Progenitor cell of endocrine pancreas (in vitro differentiated cells): ENCODE results near the gene MYH3. TPM values are rescaled to one million over a fixed set of nuclear protein-coding genes. Genes with fewer than 3 reads are reported as not detected.
A peak's percentile ranks its signal among the peaks of the same experiment; 100 is the strongest.

Experiments used
- DNase-seq: peaks from one replicate; pipeline ENCODE4 v3.0.0; 2021; ENCODE audit warnings: low spot score; ENCODE audit not compliant: unreplicated experiment
- H3K27ac Mint-ChIP-seq: 2 replicates; pipeline ENCODE4 v1.8.0; 2021; ENCODE audit warnings: mild to moderate bottlenecking, moderate library complexity, mixed read lengths
- H3K27me3 Mint-ChIP-seq: 2 replicates; pipeline ENCODE4 v1.8.0; 2021; ENCODE audit warnings: mixed read lengths
- H3K36me3 Mint-ChIP-seq: 2 replicates; pipeline ENCODE4 v1.8.0; 2022; ENCODE audit warnings: mixed read lengths; ENCODE audit not compliant: insufficient read depth
- H3K4me1 Mint-ChIP-seq: 2 replicates; pipeline ENCODE4 v1.8.0; 2021; ENCODE audit warnings: low read depth, mixed read lengths
- H3K4me3 Mint-ChIP-seq: 2 replicates; pipeline ENCODE4 v1.8.0; 2021; ENCODE audit warnings: low read depth, mild to moderate bottlenecking, moderate library complexity, mixed read lengths
- H3K9me3 Mint-ChIP-seq: 2 replicates; pipeline ENCODE4 v1.8.0; 2021; ENCODE audit warnings: low read depth, mixed read lengths
- CTCF ChIP-seq: fragments of 200-600 bp; sonication (generic); IDR thresholded peaks from one replicate; pipeline ENCODE4 v1.5.0; 2021; ENCODE audit warnings: antibody characterized with exemption, mild to moderate bottlenecking; ENCODE audit not compliant: unreplicated experiment
- total RNA-seq: library from RNA; stranded (reverse); gene quantifications from 2 replicates; pipeline ENCODE4 v1.2.1, GENCODE V29; 2021

Gene MYH3
- total RNA-seq, 1 donor from 2014 or later = 4.4 TPM

DNA sequence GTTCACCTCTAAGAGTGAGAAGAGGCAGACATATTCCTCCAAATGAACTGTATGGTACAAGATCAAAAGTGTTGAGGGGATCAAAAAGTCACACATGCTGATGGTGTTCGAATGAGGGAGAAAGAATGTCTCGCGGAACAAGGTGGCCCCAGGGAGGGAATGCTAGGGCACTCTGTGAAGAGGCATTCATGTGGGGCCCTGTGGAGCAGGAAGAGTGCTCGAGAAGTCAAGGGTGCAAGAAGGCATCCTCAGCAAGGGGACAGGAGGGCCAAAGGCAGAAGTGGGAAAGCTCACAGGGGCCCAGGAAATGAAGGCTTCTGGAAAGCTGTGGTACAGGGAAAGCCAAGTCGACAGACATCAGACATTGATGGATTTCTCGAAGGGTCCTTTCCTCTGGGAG is 6.1 kb upstream of the MYH3 start:
- Mint-ChIP-seq H3K4me1 (peaks cover under 1% of the 10 kb centered on the region), H3K27ac (no peak overlapping the region), H3K36me3 (no peaks in the 10 kb centered on the region), H3K9me3 (no peaks in the 10 kb centered on the region), H3K4me3 (no peak overlapping the region), H3K27me3 (no peaks in the 10 kb centered on the region)
- TF ChIP-seq CTCF = no peak
- DNase-seq = no peak

DNA sequence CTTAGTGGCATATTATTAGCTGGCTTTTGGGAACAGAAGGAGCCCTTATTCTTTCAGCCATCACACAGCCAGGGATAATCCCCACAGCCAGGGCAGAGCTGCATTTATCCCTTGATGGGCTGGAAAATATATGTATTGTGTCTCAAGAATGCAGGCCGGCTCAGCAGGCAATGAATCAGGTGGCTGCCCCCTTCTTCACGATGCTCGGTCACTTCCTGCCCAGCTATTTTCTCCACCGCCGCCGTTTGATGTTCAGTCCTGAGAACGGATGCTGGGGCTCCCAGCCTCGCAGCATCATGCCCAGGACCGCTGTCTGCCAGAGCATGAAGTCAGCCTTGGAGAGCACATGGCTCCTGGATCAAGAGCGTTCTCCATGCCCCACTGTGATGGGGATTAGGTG is 4.3 kb upstream of the MYH3 start:
- no peaks in the 10 kb centered on the region for H3K27me3 Mint-ChIP-seq
- DNase-seq = no peak
- H3K36me3 Mint-ChIP-seq = no peaks in the 10 kb centered on the region
- no peaks in the 10 kb centered on the region for H3K9me3 Mint-ChIP-seq
- no peaks in the 10 kb centered on the region for H3K4me1 Mint-ChIP-seq
- no peak overlapping the region for H3K4me3 Mint-ChIP-seq
- H3K27ac Mint-ChIP-seq = no peak overlapping the region
- no peak for TF ChIP-seq CTCF

- H3K27ac Mint-ChIP-seq = no peak overlapping the region
- TF ChIP-seq CTCF = no peak
- H3K4me1 Mint-ChIP-seq = no peaks in the 10 kb centered on the region
- H3K4me3 Mint-ChIP-seq = no peak overlapping the region
- no peak for DNase-seq
- H3K36me3 Mint-ChIP-seq = no peaks in the 10 kb centered on the region
- H3K9me3 Mint-ChIP-seq = no peaks in the 10 kb centered on the region
- H3K27me3 Mint-ChIP-seq = no peaks in the 10 kb centered on the region
Measured at GRCh38 chr17:10657879-10658278, 770 bp upstream of the MYH3 start.

GRCh38 chr17:10653987-10654386 is 3.1 kb downstream of the MYH3 start:
- Mint-ChIP-seq H3K27ac (peak overlapping the region; percentile 55), H3K27me3 (no peaks in the 10 kb centered on the region), H3K36me3 (no peaks in the 10 kb centered on the region), H3K4me3 (no peak overlapping the region), H3K9me3 (no peaks in the 10 kb centered on the region), H3K4me1 (no peaks in the 10 kb centered on the region)
- DNase-seq = no peak
- no peak for TF ChIP-seq CTCF

DNA sequence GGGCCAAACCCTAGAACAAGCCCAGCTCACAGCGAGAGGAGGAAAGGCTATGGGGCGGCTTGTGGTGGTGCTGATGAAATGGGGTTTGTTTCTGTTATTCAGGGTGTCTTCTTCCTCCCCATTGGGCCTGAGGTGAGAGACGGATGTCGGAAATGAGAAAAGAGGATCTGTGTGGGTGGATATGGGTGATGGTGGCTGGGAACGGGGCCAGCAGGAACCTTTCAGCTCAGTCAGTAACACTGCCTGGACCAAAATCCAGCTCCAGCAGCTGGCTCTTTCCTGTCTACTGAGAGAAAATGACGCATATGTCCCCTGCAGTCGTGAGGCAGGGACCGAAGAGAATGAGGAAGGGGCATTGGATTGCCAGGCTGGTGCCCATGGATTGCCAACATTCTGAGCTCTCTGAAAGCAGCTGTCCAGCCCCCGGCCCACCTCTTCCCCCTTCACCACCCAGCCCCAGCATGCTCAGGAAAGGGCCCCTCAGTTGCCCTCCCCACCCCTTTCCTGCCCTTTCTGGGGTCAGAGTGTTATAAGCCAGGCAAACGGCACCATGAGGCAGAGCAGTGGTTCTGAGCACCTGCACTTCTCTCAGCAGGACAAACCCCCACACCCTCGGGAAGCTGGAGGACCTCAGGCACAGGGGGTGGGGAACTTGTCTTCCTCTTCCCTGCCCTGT is 4.0 kb downstream of the MYH3 start:
- H3K9me3 Mint-ChIP-seq = no peaks in the 10 kb centered on the region

More for the DNA sequence above, 4.0 kb downstream of the MYH3 start:
- H3K27ac Mint-ChIP-seq = no peak overlapping the region
- no peak overlapping the region for H3K4me3 Mint-ChIP-seq
- H3K27me3 Mint-ChIP-seq = no peaks in the 10 kb centered on the region
- DNase-seq = no peak
- no peaks in the 10 kb centered on the region for H3K4me1 Mint-ChIP-seq
- no peak for TF ChIP-seq CTCF
- H3K36me3 Mint-ChIP-seq = no peaks in the 10 kb centered on the region
